ENCODE data around the gene AP1AR.

AP1AR gene

GRCh38 chr4:112185334-112185733 is 46.3 kb upstream of the AP1AR start:
- Histone ChIP-seq H3K4me3 (ENCODE audit: low read length) (peak overlapping the region; percentile 28), H2AFZ (ENCODE audit: low read depth, low read length) (peak overlapping the region; percentile 8; the same call in 1 of the 2 replicates), H3K4me2 (ENCODE audit: low read length) (peak overlapping the region; percentile 72), H3K9me3 (ENCODE audit: insufficient read depth, low read length) (no peaks in the 10 kb centered on the region), H3K79me2 (ENCODE audit: low read length) (no peaks in the 10 kb centered on the region), H4K20me1 (ENCODE audit: insufficient read depth, low read length) (no peaks in the 10 kb centered on the region), H3K36me3 (replicated peaks; ENCODE audit: low read depth, low read length) (peaks cover 6% of the 10 kb centered on the region), H3K27me3 (ENCODE audit: low read depth, low read length) (no peaks in the 10 kb centered on the region), H3K27ac (ENCODE audit: low read length) (peak overlapping the region; percentile 91), H3K9ac (ENCODE audit: low read length) (peak overlapping the region; percentile 38; the same call in 1 of the 2 replicates), H3K4me1 (ENCODE audit: low read length) (peaks cover 34% of the 10 kb centered on the region)
- no peak for TF ChIP-seq CTCF (IDR thresholded peaks at IDR 0.05; ENCODE audit: low read depth, low read length)
- TF ChIP-seq EZH2phosphoT487 (IDR thresholded peaks at IDR 0.05; ENCODE audit: low read depth), result no peak

- H3K79me2 ChIP-seq (ENCODE audit: low read length), result no peaks in the 10 kb centered on the region
- peak overlapping the region; percentile 8; the same call in 1 of the 2 replicates for H2AFZ ChIP-seq (ENCODE audit: low read depth, low read length)
- no peaks in the 10 kb centered on the region for H4K20me1 ChIP-seq (ENCODE audit: insufficient read depth, low read length)
- no peaks in the 10 kb centered on the region for H3K27me3 ChIP-seq (ENCODE audit: low read depth, low read length)
- peak overlapping the region; percentile 72 for H3K4me2 ChIP-seq (ENCODE audit: low read length)
- no peaks in the 10 kb centered on the region for H3K9me3 ChIP-seq (ENCODE audit: insufficient read depth, low read length)
- peaks cover 34% of the 10 kb centered on the region for H3K4me1 ChIP-seq (ENCODE audit: low read length)
- peak overlapping the region; percentile 38; the same call in 1 of the 2 replicates for H3K9ac ChIP-seq (ENCODE audit: low read length)
- TF ChIP-seq EZH2phosphoT487 (IDR thresholded peaks at IDR 0.05; ENCODE audit: low read depth), result no peak
- TF ChIP-seq CTCF (IDR thresholded peaks at IDR 0.05; ENCODE audit: low read depth, low read length), result no peak
- H3K4me3 ChIP-seq (ENCODE audit: low read length), result peak overlapping the region; percentile 28
- peak overlapping the region; percentile 91 for H3K27ac ChIP-seq (ENCODE audit: low read length)
- H3K36me3 ChIP-seq (replicated peaks; ENCODE audit: low read depth, low read length), result peaks cover 6% of the 10 kb centered on the region
These were observed 45.6 kb upstream of the AP1AR start for GRCh38 chr4:112185740-112186670.

- H3K9ac ChIP-seq (ENCODE audit: low read length), result no peak overlapping the region
- H3K9me3 ChIP-seq (ENCODE audit: insufficient read depth, low read length), result no peaks in the 10 kb centered on the region
- TF ChIP-seq EZH2phosphoT487 (IDR thresholded peaks at IDR 0.05; ENCODE audit: low read depth), result no peak
- peak; percentile 28 for TF ChIP-seq CTCF (IDR thresholded peaks at IDR 0.05; ENCODE audit: low read depth, low read length)
- no peak overlapping the region for H3K4me2 ChIP-seq (ENCODE audit: low read length)
- H3K4me1 ChIP-seq (ENCODE audit: low read length), result peaks cover 18% of the 10 kb centered on the region
- H3K79me2 ChIP-seq (ENCODE audit: low read length), result no peaks in the 10 kb centered on the region
- H3K4me3 ChIP-seq (ENCODE audit: low read length), result no peak overlapping the region
- no peak overlapping the region for H3K27ac ChIP-seq (ENCODE audit: low read length)
- no peak overlapping the region for H2AFZ ChIP-seq (ENCODE audit: low read depth, low read length)
- H3K27me3 ChIP-seq (ENCODE audit: low read depth, low read length), result no peaks in the 10 kb centered on the region
- peaks cover 6% of the 10 kb centered on the region for H3K36me3 ChIP-seq (replicated peaks; ENCODE audit: low read depth, low read length)
- H4K20me1 ChIP-seq (ENCODE audit: insufficient read depth, low read length), result no peaks in the 10 kb centered on the region
These were observed 41.8 kb upstream of the AP1AR start for GRCh38 chr4:112189754-112190153.

GRCh38 chr4:112190684-112191083 is 40.9 kb upstream of the AP1AR start:
- Histone ChIP-seq H3K4me1 (ENCODE audit: low read length) (peaks cover 9% of the 10 kb centered on the region), H4K20me1 (ENCODE audit: insufficient read depth, low read length) (no peaks in the 10 kb centered on the region), H2AFZ (ENCODE audit: low read depth, low read length) (no peak overlapping the region), H3K9ac (ENCODE audit: low read length) (no peak overlapping the region), H3K27ac (ENCODE audit: low read length) (no peak overlapping the region), H3K4me3 (ENCODE audit: low read length) (no peak overlapping the region), H3K9me3 (ENCODE audit: insufficient read depth, low read length) (no peaks in the 10 kb centered on the region), H3K79me2 (ENCODE audit: low read length) (no peaks in the 10 kb centered on the region), H3K36me3 (replicated peaks; ENCODE audit: low read depth, low read length) (peaks cover 6% of the 10 kb centered on the region), H3K4me2 (ENCODE audit: low read length) (no peak overlapping the region), H3K27me3 (ENCODE audit: low read depth, low read length) (no peaks in the 10 kb centered on the region)
- TF ChIP-seq EZH2phosphoT487 (IDR thresholded peaks at IDR 0.05; ENCODE audit: low read depth), result no peak
- no peak for TF ChIP-seq CTCF (IDR thresholded peaks at IDR 0.05; ENCODE audit: low read depth, low read length)
